Measurements from ENCODE around the gene CPNE7.

DNA sequence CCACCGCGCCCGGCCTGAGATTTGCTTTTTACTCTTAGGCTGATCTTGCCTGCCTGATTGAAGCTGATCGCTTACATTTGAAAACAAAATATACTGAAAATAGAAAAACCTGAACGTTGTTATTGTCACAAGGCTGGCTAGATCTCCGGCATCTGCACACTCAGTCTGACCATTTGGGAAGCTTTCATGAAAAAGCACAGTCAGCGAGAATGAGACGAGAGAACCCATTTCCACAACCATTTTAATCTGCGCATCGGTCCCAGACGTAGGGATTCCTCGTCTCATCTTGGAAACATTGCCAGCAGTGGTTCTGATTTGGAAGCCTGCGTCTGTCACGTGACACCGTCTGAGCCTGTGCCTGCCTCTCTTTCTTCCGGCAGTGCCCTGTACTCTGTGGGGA is 46.5 kb upstream of the CPNE7 start:
- TF ChIP-seq, protein P1, sequence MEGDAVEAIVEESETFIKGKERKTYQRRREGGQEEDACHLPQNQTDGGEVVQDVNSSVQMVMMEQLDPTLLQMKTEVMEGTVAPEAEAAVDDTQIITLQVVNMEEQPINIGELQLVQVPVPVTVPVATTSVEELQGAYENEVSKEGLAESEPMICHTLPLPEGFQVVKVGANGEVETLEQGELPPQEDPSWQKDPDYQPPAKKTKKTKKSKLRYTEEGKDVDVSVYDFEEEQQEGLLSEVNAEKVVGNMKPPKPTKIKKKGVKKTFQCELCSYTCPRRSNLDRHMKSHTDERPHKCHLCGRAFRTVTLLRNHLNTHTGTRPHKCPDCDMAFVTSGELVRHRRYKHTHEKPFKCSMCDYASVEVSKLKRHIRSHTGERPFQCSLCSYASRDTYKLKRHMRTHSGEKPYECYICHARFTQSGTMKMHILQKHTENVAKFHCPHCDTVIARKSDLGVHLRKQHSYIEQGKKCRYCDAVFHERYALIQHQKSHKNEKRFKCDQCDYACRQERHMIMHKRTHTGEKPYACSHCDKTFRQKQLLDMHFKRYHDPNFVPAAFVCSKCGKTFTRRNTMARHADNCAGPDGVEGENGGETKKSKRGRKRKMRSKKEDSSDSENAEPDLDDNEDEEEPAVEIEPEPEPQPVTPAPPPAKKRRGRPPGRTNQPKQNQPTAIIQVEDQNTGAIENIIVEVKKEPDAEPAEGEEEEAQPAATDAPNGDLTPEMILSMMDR (tag by site-specific recombination; IDR thresholded peaks at IDR 0.05), result no peak
- TF ChIP-seq ZNF274 (IDR thresholded peaks at IDR 0.05; ENCODE audit: low read length) (no peak), ZNF274 (tag by site-specific recombination; IDR thresholded peaks at IDR 0.05; ENCODE audit: borderline replicate concordance) (no peak), ZBTB1 (tag by site-specific recombination; IDR thresholded peaks at IDR 0.05) (no peak), MZF1 (tag by site-specific recombination; IDR thresholded peaks at IDR 0.05; ENCODE audit: borderline replicate concordance) (no peak), ZNF23 (tag by site-specific recombination; IDR thresholded peaks at IDR 0.05; ENCODE audit: borderline replicate concordance) (no peak), ZNF19 (tag by site-specific recombination; IDR thresholded peaks at IDR 0.05; ENCODE audit: low read depth) (no peak), ZNF184 (tag by site-specific recombination; IDR thresholded peaks at IDR 0.05) (no peak), ZNF830 (tag by site-specific recombination; IDR thresholded peaks at IDR 0.05; ENCODE audit: low read depth) (no peak), ZNF747 (tag by site-specific recombination; IDR thresholded peaks at IDR 0.05) (no peak), ZFP41 (tag by site-specific recombination; IDR thresholded peaks at IDR 0.05; ENCODE audit: borderline replicate concordance) (no peak), ZFP37 (tag by site-specific recombination; IDR thresholded peaks at IDR 0.05) (no peak)
- TF ChIP-seq, protein P2, sequence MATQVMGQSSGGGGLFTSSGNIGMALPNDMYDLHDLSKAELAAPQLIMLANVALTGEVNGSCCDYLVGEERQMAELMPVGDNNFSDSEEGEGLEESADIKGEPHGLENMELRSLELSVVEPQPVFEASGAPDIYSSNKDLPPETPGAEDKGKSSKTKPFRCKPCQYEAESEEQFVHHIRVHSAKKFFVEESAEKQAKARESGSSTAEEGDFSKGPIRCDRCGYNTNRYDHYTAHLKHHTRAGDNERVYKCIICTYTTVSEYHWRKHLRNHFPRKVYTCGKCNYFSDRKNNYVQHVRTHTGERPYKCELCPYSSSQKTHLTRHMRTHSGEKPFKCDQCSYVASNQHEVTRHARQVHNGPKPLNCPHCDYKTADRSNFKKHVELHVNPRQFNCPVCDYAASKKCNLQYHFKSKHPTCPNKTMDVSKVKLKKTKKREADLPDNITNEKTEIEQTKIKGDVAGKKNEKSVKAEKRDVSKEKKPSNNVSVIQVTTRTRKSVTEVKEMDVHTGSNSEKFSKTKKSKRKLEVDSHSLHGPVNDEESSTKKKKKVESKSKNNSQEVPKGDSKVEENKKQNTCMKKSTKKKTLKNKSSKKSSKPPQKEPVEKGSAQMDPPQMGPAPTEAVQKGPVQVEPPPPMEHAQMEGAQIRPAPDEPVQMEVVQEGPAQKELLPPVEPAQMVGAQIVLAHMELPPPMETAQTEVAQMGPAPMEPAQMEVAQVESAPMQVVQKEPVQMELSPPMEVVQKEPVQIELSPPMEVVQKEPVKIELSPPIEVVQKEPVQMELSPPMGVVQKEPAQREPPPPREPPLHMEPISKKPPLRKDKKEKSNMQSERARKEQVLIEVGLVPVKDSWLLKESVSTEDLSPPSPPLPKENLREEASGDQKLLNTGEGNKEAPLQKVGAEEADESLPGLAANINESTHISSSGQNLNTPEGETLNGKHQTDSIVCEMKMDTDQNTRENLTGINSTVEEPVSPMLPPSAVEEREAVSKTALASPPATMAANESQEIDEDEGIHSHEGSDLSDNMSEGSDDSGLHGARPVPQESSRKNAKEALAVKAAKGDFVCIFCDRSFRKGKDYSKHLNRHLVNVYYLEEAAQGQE (tag by site-specific recombination; IDR thresholded peaks at IDR 0.05), result no peak
- TF ChIP-seq, protein P3, sequence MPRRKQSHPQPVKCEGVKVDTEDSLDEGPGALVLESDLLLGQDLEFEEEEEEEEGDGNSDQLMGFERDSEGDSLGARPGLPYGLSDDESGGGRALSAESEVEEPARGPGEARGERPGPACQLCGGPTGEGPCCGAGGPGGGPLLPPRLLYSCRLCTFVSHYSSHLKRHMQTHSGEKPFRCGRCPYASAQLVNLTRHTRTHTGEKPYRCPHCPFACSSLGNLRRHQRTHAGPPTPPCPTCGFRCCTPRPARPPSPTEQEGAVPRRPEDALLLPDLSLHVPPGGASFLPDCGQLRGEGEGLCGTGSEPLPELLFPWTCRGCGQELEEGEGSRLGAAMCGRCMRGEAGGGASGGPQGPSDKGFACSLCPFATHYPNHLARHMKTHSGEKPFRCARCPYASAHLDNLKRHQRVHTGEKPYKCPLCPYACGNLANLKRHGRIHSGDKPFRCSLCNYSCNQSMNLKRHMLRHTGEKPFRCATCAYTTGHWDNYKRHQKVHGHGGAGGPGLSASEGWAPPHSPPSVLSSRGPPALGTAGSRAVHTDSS (tag by site-specific recombination; IDR thresholded peaks at IDR 0.05), result no peak
- TF ChIP-seq, protein P4, sequence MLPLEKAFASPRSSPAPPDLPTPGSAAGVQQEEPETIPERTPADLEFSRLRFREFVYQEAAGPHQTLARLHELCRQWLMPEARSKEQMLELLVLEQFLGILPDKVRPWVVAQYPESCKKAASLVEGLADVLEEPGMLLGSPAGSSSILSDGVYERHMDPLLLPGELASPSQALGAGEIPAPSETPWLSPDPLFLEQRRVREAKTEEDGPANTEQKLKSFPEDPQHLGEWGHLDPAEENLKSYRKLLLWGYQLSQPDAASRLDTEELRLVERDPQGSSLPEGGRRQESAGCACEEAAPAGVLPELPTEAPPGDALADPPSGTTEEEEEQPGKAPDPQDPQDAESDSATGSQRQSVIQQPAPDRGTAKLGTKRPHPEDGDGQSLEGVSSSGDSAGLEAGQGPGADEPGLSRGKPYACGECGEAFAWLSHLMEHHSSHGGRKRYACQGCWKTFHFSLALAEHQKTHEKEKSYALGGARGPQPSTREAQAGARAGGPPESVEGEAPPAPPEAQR (tag by site-specific recombination; IDR thresholded peaks at IDR 0.05), result no peak

All from HEK293 (cell line).